Measurements from ENCODE around the gene IL27RA. TPM values are rescaled to one million over a fixed set of nuclear protein-coding genes. Genes with fewer than 3 reads are reported as not detected.
A peak's percentile ranks its signal among the peaks of the same experiment; 100 is the strongest.

The IL27RA gene
- total and polyA plus RNA-seq, 2 of the 4 experiments (the other 2 are of a cell fraction) = 2.9 to 5.1 TPM

DNA sequence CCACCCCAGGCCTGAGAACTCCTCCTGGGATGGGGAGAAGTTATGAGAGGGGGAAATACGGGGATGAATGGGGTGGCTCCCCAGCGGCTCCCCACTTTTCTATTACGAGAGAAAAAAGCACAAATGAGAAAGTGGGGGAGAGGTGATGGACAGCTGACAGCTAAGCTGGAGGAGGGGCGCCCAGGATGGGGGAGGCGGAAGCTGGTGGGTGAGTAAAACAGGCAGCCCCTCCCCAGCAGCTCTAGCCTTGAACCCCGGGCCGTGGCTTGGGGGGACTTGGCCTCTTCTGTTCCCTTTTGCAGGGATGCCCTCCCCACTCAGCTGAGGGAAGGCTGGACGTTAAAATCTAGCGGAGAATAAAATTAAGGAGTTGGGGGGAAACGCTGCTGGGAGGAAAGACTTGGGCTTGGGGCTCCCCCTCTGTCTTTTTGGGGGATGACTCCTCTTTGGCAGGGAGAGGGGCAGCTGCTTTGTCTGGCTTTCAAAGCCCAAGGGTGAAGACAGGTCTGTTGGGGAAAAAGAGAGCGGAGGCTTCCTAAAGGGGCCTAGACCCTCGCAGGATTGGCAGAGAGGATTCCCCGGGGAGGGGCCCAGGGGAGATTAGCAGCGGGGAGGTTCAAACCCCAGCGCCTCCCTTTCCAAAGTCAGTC, 60.4 kb downstream of the IL27RA start:
- Histone ChIP-seq H2AFZ (replicated peaks; ENCODE audit: low read length, poor library complexity) (peak overlapping the region; percentile 4), H4K8ac (ENCODE audit: low read depth in 2 of 2, low read length in 2 of 2) (peak overlapping the region; percentile 24 to 45; a peak in 2 of 4 replicates), H4K20me1 (ENCODE audit: insufficient read depth, low read length) (peaks cover 7% of the 10 kb centered on the region), H3K14ac (replicated peaks; ENCODE audit: low read depth, low read length) (no peak overlapping the region), H3K4me3 (ENCODE audit: insufficient read depth, low read depth, low read length) (peak overlapping the region; percentile 80; the same call in 1 of the 2 replicates), H3K4ac (ENCODE audit: low read depth, low read length) (no peak overlapping the region), H3K9me3 (ENCODE audit: control insufficient read depth, insufficient read depth, low read length) (peaks cover 8% of the 10 kb centered on the region), H3K9ac (ENCODE audit: low read depth, low read length) (peak overlapping the region; percentile 78), H2BK120ac (ENCODE audit: low read depth, low read length) (no peak overlapping the region), H4K91ac (ENCODE audit: insufficient read depth, low read depth, low read length) (no peak overlapping the region), H3K4me2 (ENCODE audit: low read depth, low read length) (peak overlapping the region; percentile 97), H3K23ac (ENCODE audit: low read depth, low read length) (no peak overlapping the region), H2AK5ac (ENCODE audit: low read depth, low read length) (0 out of 2 replicates have a peak overlapping the region, but pooled peaks have one; percentile 48), H3K27ac (ENCODE audit: insufficient read depth, low read length) (no peak overlapping the region), H2BK5ac (ENCODE audit: low read depth, low read length, poor library complexity, severe bottlenecking) (no peak overlapping the region), H3K9me1 (ENCODE audit: insufficient read depth, low read length) (no peaks in the 10 kb centered on the region), H2BK15ac (ENCODE audit: low read depth, low read length) (no peak overlapping the region), H2BK20ac (ENCODE audit: low read depth, low read length) (no peak overlapping the region), H3K56ac (ENCODE audit: extremely low read depth, insufficient read depth, low read length) (no peak overlapping the region), H3K4me1 (ENCODE audit: control insufficient read depth, insufficient read depth, low read length) (no peaks in the 10 kb centered on the region), H2AK9ac (replicated peaks; ENCODE audit: low read depth, low read length, poor library complexity) (no peak overlapping the region), H4K5ac (ENCODE audit: low read depth, low read length) (no peak overlapping the region), H3K27me3 (ENCODE audit: control insufficient read depth, insufficient read depth, low read length) (no peaks in the 10 kb centered on the region), H3K36me3 (ENCODE audit: control insufficient read depth, insufficient read depth, low read length) (peaks cover 19% of the 10 kb centered on the region), H3K18ac (ENCODE audit: low read depth, low read length) (no peak overlapping the region), H3K79me1 (ENCODE audit: low read depth in 1 of 2, low read length in 2 of 2) (peaks cover 0 to 6% of the 10 kb centered on the region in 2 experiments; a peak in 2 of 4 replicates)
- WGBS, 2 experiments (ENCODE audit: extremely low coverage in 2 of 2, insufficient read length in 1 of 2) = no CpG with 5 or more reads among the region's 15 CpGs
- ChIA-PET POLR2A (ENCODE audit: unreplicated experiment) (no interaction called here), CTCF (no interaction called here)
- in situ Hi-C loops (cut with MboI; ENCODE audit: low sequenced_read_pairs) = loop anchor here (25.0 kb wide), 1 partner anchor 330 kb away; the partner anchor contains the start of genes C19orf53 and MRI1
- dilution Hi-C loops (cut with HindIII; ENCODE audit: low sequenced_read_pairs, unreplicated experiment) = no loop called here
- TF ChIP-seq SMC3 (IDR thresholded peaks at IDR 0.05; ENCODE audit: low read depth, low read length) (no peak), POLR2A (IDR thresholded peaks at IDR 0.05; ENCODE audit: low read depth, low read length) (no peak), RCOR1 (IDR thresholded peaks at IDR 0.05; ENCODE audit: insufficient replicate concordance, low read length) (no peak)
- TF ChIP-seq, protein P1, sequence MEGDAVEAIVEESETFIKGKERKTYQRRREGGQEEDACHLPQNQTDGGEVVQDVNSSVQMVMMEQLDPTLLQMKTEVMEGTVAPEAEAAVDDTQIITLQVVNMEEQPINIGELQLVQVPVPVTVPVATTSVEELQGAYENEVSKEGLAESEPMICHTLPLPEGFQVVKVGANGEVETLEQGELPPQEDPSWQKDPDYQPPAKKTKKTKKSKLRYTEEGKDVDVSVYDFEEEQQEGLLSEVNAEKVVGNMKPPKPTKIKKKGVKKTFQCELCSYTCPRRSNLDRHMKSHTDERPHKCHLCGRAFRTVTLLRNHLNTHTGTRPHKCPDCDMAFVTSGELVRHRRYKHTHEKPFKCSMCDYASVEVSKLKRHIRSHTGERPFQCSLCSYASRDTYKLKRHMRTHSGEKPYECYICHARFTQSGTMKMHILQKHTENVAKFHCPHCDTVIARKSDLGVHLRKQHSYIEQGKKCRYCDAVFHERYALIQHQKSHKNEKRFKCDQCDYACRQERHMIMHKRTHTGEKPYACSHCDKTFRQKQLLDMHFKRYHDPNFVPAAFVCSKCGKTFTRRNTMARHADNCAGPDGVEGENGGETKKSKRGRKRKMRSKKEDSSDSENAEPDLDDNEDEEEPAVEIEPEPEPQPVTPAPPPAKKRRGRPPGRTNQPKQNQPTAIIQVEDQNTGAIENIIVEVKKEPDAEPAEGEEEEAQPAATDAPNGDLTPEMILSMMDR (conservative IDR thresholded peaks at IDR 0.05; ENCODE audit: low read depth, low read length) = no peak
- no peak for ATAC-seq (ENCODE audit: low read depth)
- intact Hi-C loops (cut with micrococcal nuclease) = loop anchor here (2.0 kb wide), 1 partner anchor 45 kb away; the partner anchor contains the start of gene ASF1B
- DNase-seq = no peak
- BruUV-seq (replicated peaks) = TSS peak; percentile 91

Data from IMR-90 (cell line).